Brain microvascular endothelial cell (primary cell): Measurements from ENCODE around the gene RPL3.

Experiments
- DNase-seq: peaks from one replicate; pipeline ENCODE4 v3.0.0-alpha.2; 2020
- H3K27ac ChIP-seq: fragments of 250-450 bp; sonication (Bioruptor Pico); 2 replicates; pipeline ENCODE4 v1.5.1; 2020; ENCODE audit warnings: mild to moderate bottlenecking, moderate library complexity
- H3K27me3 ChIP-seq: fragments of 250-450 bp; sonication (Bioruptor Pico); replicated peaks from 2 replicates; pipeline ENCODE4 v1.5.1; 2020; ENCODE audit warnings: mild to moderate bottlenecking
- H3K36me3 ChIP-seq: fragments of 250-450 bp; sonication (Bioruptor Pico); replicated peaks from 2 replicates; pipeline ENCODE4 v1.5.1; 2020; ENCODE audit warnings: mild to moderate bottlenecking
- H3K4me3 ChIP-seq: 2 replicates; pipeline ENCODE4 v1.5.1; 2011; ENCODE audit warnings: low read depth, mild to moderate bottlenecking, control low read depth, low read length, moderate library complexity
- CTCF ChIP-seq: IDR thresholded peaks from 2 replicates; pipeline ENCODE4 v1.5.1; 2011; ENCODE audit warnings: low read depth, mild to moderate bottlenecking, moderate library complexity, low read length, control low read depth, inconsistent platforms; ENCODE audit errors: missing control alignments
- in situ Hi-C: cut with HindIII; loops from 2 replicates; pipeline ENCODE4 v1.10.0; 2017; ENCODE audit warnings: low sequenced_read_pairs, low pct_ligation_motif_present

RPL3 gene

GRCh38 chr22:39349967-39350726 is 30.7 kb upstream of the RPL3 start, which contains the start of gene SYNGR1:
Gene SYNGR1 (plus strand): TSS chr22:39349991. CDS start chr22:39350011, 20 bp downstream.
- DNase-seq: no peak

GRCh38 chr22:39349506-39349966 is 30.1 kb upstream of the RPL3 start:
- H3K27ac ChIP-seq: no peak overlapping the region
- no peak for DNase-seq
- in situ Hi-C loops: no loop called here
- peak overlapping the region; percentile 63 for H3K4me3 ChIP-seq
- no peak for TF ChIP-seq CTCF
- H3K36me3 ChIP-seq: no peaks in the 10 kb centered on the region
- no peaks in the 10 kb centered on the region for H3K27me3 ChIP-seq

More at GRCh38 chr22:39349967-39350726, 30.7 kb upstream of the RPL3 start, which contains the start of gene SYNGR1:
- Histone ChIP-seq H3K27me3 (no peaks in the 10 kb centered on the region), H3K27ac (no peak within 1 kb of the TSS), H3K4me3 (peak within 1 kb of the TSS; percentile 63), H3K36me3 (no peaks in the 10 kb centered on the region)
- in situ Hi-C loops: no loop called here
- TF ChIP-seq CTCF: peak; percentile 4

GRCh38 chr22:39348909-39349505 is 29.6 kb upstream of the RPL3 start:
- no peak for DNase-seq
- in situ Hi-C loops: no loop called here
- no peaks in the 10 kb centered on the region for H3K36me3 ChIP-seq
- no peak overlapping the region for H3K27ac ChIP-seq
- TF ChIP-seq CTCF: no peak
- peak overlapping the region; percentile 63 for H3K4me3 ChIP-seq
- H3K27me3 ChIP-seq: no peaks in the 10 kb centered on the region

GRCh38 chr22:39345231-39345630 is 25.8 kb upstream of the RPL3 start:
- H3K4me3 ChIP-seq: no peak overlapping the region
- TF ChIP-seq CTCF: no peak
- in situ Hi-C loops: no loop called here
- H3K27me3 ChIP-seq: no peaks in the 10 kb centered on the region
- H3K27ac ChIP-seq: no peak overlapping the region
- H3K36me3 ChIP-seq: no peaks in the 10 kb centered on the region
- DNase-seq: no peak

GRCh38 chr22:39344046-39344390 is 24.6 kb upstream of the RPL3 start:
- H3K27me3 ChIP-seq: no peaks in the 10 kb centered on the region
- no peaks in the 10 kb centered on the region for H3K36me3 ChIP-seq
- TF ChIP-seq CTCF: no peak
- H3K27ac ChIP-seq: no peak overlapping the region
- DNase-seq: no peak
- in situ Hi-C loops: no loop called here
- no peak overlapping the region for H3K4me3 ChIP-seq
